Pancreas (tissue), 10 donors: Measurements from ENCODE around the gene CST3. TPM values are rescaled to one million over a fixed set of nuclear protein-coding genes. Genes with fewer than 3 reads are reported as not detected.
A peak's percentile ranks its signal among the peaks of the same experiment; 100 is the strongest.
"Not testable (repeated sequence)": the region's sequence is repeated elsewhere in the genome, so short reads cannot be mapped to it uniquely, and the experiment has no call there.

Experiments used
- ATAC-seq, 4 donors: fragments of 200-7000 bp; cut with Tn5 transposase; one replicate each; pipeline versions ENCODE4 v1.8.0 to v1.9.1; 2020; ENCODE audit warnings: mild to moderate bottlenecking in 4 of 4, moderate library complexity in 4 of 4
- DNase-seq, 6 donors: peaks; one replicate each; pipeline ENCODE4 v3.0.0-alpha.2; 2020
- FAIRE-seq: peaks from 2 replicates; lab custom pipeline; 2012; peaks lifted over from hg19 to GRCh38; lab: Jason Lieb, UNC
- H3K27ac ChIP-seq, 4 donors: fragments of 200-600 bp; sonication (generic); 1 replicate in 3 of 4; 2 replicates in 1 of 4; pipeline versions ENCODE4 v1.5.0 to v1.8.0; 2020
- H3K27me3 ChIP-seq, 4 donors: fragments of 200-600 bp; one replicate each; pipeline ENCODE4 v1.8.0; 2021
- H3K36me3 ChIP-seq, 3 donors: fragments of 200-600 bp; sonication (generic) in 1 of 3; one replicate each; pipeline versions ENCODE4 v1.5.0 to v1.8.0; 2020 to 2021
- H3K4me1 ChIP-seq, 3 donors: fragments of 200-600 bp; one replicate each; pipeline ENCODE4 v1.8.0; 2021
- H3K4me3 ChIP-seq, 4 donors: fragments of 200-600 bp; sonication (generic) in 2 of 4; one replicate each; pipeline versions ENCODE4 v1.5.0 to v1.8.0; 2020 to 2021
- H3K9me3 ChIP-seq, 4 donors: fragments of 200-600 bp; one replicate each; pipeline ENCODE4 v1.8.0; 2021
- CTCF ChIP-seq, 4 donors: fragments of 200-600 bp; sonication (generic) in 3 of 4; IDR thresholded peaks; one replicate each; pipeline versions ENCODE4 v1.5.0 to v1.8.0; 2021; ENCODE audit warnings: antibody characterized with exemption in 4 of 4
- WGBS, 2 donors: extraction: QIAGEN DNeasy Blood & Tissue Kit; methylation state at CpG; one replicate each; pipeline ENCODE4 v1.1.7; 2013; 5-methylcytosine and 5-hydroxymethylcytosine counted together
- intact Hi-C, 3 donors: fragments of 100-400 bp; cut with DNase I; formaldehyde crosslinking; loops; one replicate each; pipeline versions ENCODE4 v1.11.1 to v1.14.2; 2022
- polyA plus RNA-seq, 2 donors: library from polyadenylated mRNA; stranded (reverse); fragments of 200-250 nt; gene quantifications; one replicate each; pipeline ENCODE4 v1.2.3, GENCODE V29; 2013
- total RNA-seq, 6 donors: library from RNA; stranded (reverse); fragmentation: NEBNext Ultra II Directional in 4 of 6; extraction: Animal tissue kit (Norgen Biotek cat#: 25700) in 4 of 6; gene quantifications; one replicate each; pipeline versions ENCODE4 v1.2.1 to v1.2.4, GENCODE V29; 2021 to 2023
- donor health status: healthy with polysubstance abuse.
- donor health status: DM: no; HTN: no; CAD: no; lungs with moderate emphysema.
- donor health status: DM: no; HTN: no; CAD: no.
- donor health status: control.
- donor health status: control.
- donor health status: Bipolar disorder and iron deficiency.
- donor health status: DM: yes; HTN: yes; CAD: no.
- donor health status: DM: no; HTN: no; CAD: no.
- donor health status: DM: no; HTN: no; CAD: no.
- donor health status: DM: yes; HTN: yes; CAD: no.

The CST3 gene
- total and polyA plus RNA-seq, 8 donors: 201 to 445 (median 264) TPM

GRCh38 chr20:23622839-23623343 is 14.9 kb downstream of the CST3 start:
- FAIRE-seq (no peak), ATAC-seq (peak in 3 of 4 donors; percentile 80 to 81 (median 81)), DNase-seq (no peak)
- no peak for TF ChIP-seq CTCF (IDR thresholded peaks at IDR 0.05)
- Histone ChIP-seq H3K4me3 (peak overlapping the region in 1 of 4 donors; percentile 7), H3K9me3 (no peaks in the 10 kb centered on the region), H3K4me1 (no peaks in the 10 kb centered on the region), H3K27ac (peak overlapping the region in 3 of 4 donors; percentile 22 to 51 (median 33)), H3K27me3 (no peaks in the 10 kb centered on the region), H3K36me3 (no peaks in the 10 kb centered on the region)
- intact Hi-C loops: no loop called here
- WGBS, 2 donors: 53 to 62% methylated on average over 4 of the region's 4 CpGs

GRCh38 chr20:23622401-23622800 is 15.4 kb downstream of the CST3 start:
- H3K4me1 ChIP-seq, H3K9me3 ChIP-seq, H3K36me3 ChIP-seq, H3K4me3 ChIP-seq, H3K27me3 ChIP-seq, ATAC-seq, FAIRE-seq, intact Hi-C loops, DNase-seq: not testable (repeated sequence)
- 43 to 79% methylated on average over 3 of the region's 3 CpGs for WGBS, 2 donors
- H3K27ac ChIP-seq: peak overlapping the region in 3 of 4 donors; percentile 22 to 51 (median 33)

- H3K4me1 ChIP-seq, H3K27me3 ChIP-seq, H3K27ac ChIP-seq, H3K4me3 ChIP-seq, intact Hi-C loops, ATAC-seq, H3K9me3 ChIP-seq, FAIRE-seq, H3K36me3 ChIP-seq: not testable (repeated sequence)
- WGBS, 2 donors: 38 to 44% methylated on average over 11 of the region's 11 CpGs
- DNase-seq: peak in 1 of 6 donors; percentile 30
These were observed 16.9 kb downstream of the CST3 start for GRCh38 chr20:23620670-23621386.

- FAIRE-seq (no peak), DNase-seq (no peak), ATAC-seq (no peak)
- Histone ChIP-seq H3K4me3 (no peak overlapping the region), H3K9me3 (no peaks in the 10 kb centered on the region), H3K27ac (no peak overlapping the region), H3K4me1 (no peaks in the 10 kb centered on the region), H3K27me3 (no peaks in the 10 kb centered on the region), H3K36me3 (no peaks in the 10 kb centered on the region)
- WGBS, 2 donors: 81 to 88% methylated on average over 5 of the region's 5 CpGs
- no peak for TF ChIP-seq CTCF (IDR thresholded peaks at IDR 0.05)
- intact Hi-C loops: no loop called here
These were observed 23.6 kb downstream of the CST3 start for GRCh38 chr20:23614163-23614562.

GRCh38 chr20:23613676-23614075 is 24.1 kb downstream of the CST3 start:
- TF ChIP-seq CTCF (IDR thresholded peaks at IDR 0.05): no peak
- H3K27me3 ChIP-seq: no peaks in the 10 kb centered on the region
- H3K9me3 ChIP-seq: no peaks in the 10 kb centered on the region
- H3K27ac ChIP-seq: no peak overlapping the region
- ATAC-seq: peak in 1 of 4 donors; percentile 16
- no peaks in the 10 kb centered on the region for H3K36me3 ChIP-seq
- no peak for FAIRE-seq
- H3K4me3 ChIP-seq: no peak overlapping the region
- no peak for DNase-seq
- intact Hi-C loops: no loop called here
- no peaks in the 10 kb centered on the region for H3K4me1 ChIP-seq

GRCh38 chr20:23612396-23612795 is 25.4 kb downstream of the CST3 start:
- intact Hi-C loops: no loop called here
- TF ChIP-seq CTCF (IDR thresholded peaks at IDR 0.05): no peak
- no peak overlapping the region for H3K27ac ChIP-seq

More at GRCh38 chr20:23612396-23612795, 25.4 kb downstream of the CST3 start:
- WGBS, 2 donors: 39 to 80% methylated on average over 2 of the region's 2 CpGs
- no peak for FAIRE-seq
- H3K9me3 ChIP-seq: no peaks in the 10 kb centered on the region
- no peaks in the 10 kb centered on the region for H3K4me1 ChIP-seq
- no peaks in the 10 kb centered on the region for H3K36me3 ChIP-seq
- no peak overlapping the region for H3K4me3 ChIP-seq
- no peak for ATAC-seq
- DNase-seq: no peak
- H3K27me3 ChIP-seq: no peaks in the 10 kb centered on the region
